ENCODE measurements around the gene LRRN4CL. TPM values are rescaled to one million over a fixed set of nuclear protein-coding genes. Genes with fewer than 3 reads are reported as not detected.

The LRRN4CL gene
- total RNA-seq, 2 experiments from 2014 or later, result 0.65 to 0.79 TPM

- intact Hi-C loops (cut with micrococcal nuclease; ENCODE audit: unreplicated experiment), result loop anchor here (2.0 kb wide), 1 partner anchor 46 kb away; the partner anchor contains the start of gene HNRNPUL2
- BruUV-seq (replicated peaks), result no TSS peak
Observed at GRCh38 chr11:62680825-62681240, 8.5 kb downstream of the LRRN4CL start.

GRCh38 chr11:62678770-62679696 lies 10.3 kb downstream of the LRRN4CL start, which contains the start of gene UBXN1:
Gene UBXN1 (minus strand): TSS chr11:62679073. CDS start chr11:62678923, 150 bp downstream.
- CTCF ChIA-PET (ENCODE audit: unreplicated experiment), result no interaction called here
- POLR2A ChIA-PET, result interaction anchor here (0.6 to 1.2 kb wide), 6 partner anchors 11 to 94 kb away, joined by 3 to 4 read pairs (median 3); no protein-coding TSS in a partner anchor
- H3K79me2 ChIP-seq (ENCODE audit: insufficient read depth, low read depth, low read length), result peaks cover 20% of the 10 kb centered on the region; the same call in 1 of the 2 replicates
- DNase-seq (ENCODE audit: low spot score), result peak; percentile 87
- H2AFZ ChIP-seq (ENCODE audit: low read length), result peak within 1 kb of the TSS; percentile 99
- H3K9me3 ChIP-seq (ENCODE audit: low read length), result no peaks in the 10 kb centered on the region
- peak within 1 kb of the TSS; percentile 96 for H3K4me2 ChIP-seq (ENCODE audit: low read length)
- BruUV-seq (replicated peaks), result TSS peak; percentile 88
- peaks cover 35% of the 10 kb centered on the region for H3K4me1 ChIP-seq (ENCODE audit: insufficient read depth, low read length, poor library complexity, severe bottlenecking)
- peaks cover 31% of the 10 kb centered on the region for H3K36me3 ChIP-seq (ENCODE audit: insufficient read depth, low read length)
- H3K4me3 ChIP-seq (ENCODE audit: low read depth, low read length, poor library complexity, severe bottlenecking), result peak within 1 kb of the TSS; percentile 93
- no peaks in the 10 kb centered on the region for H4K20me1 ChIP-seq (ENCODE audit: insufficient read depth, low read length)
- intact Hi-C loops (cut with micrococcal nuclease; ENCODE audit: unreplicated experiment), result loop anchor here (5.0 kb wide), 1 partner anchor 108 kb away; the partner anchor contains the start of gene TMEM179B
- TF ChIP-seq EZH2phosphoT487 (IDR thresholded peaks at IDR 0.05; ENCODE audit: borderline replicate concordance, low read depth, low read length) (no peak), CTCF (conservative IDR thresholded peaks at IDR 0.05; ENCODE audit: low read length) (no peak)
- no peaks in the 10 kb centered on the region for H3K9me2 ChIP-seq (ENCODE audit: insufficient read depth, low read length)
- H3K27ac ChIP-seq (ENCODE audit: low read depth, low read length, poor library complexity, severe bottlenecking), result peak within 1 kb of the TSS; percentile 57

More at GRCh38 chr11:62680825-62681240, 8.5 kb downstream of the LRRN4CL start:
- Histone ChIP-seq H2AFZ (ENCODE audit: low read length) (peak overlapping the region; percentile 75), H4K20me1 (ENCODE audit: insufficient read depth, low read length) (no peaks in the 10 kb centered on the region), H3K27ac (ENCODE audit: low read depth, low read length, poor library complexity, severe bottlenecking) (peak overlapping the region; percentile 39), H3K36me3 (ENCODE audit: insufficient read depth, low read length) (peaks cover 17% of the 10 kb centered on the region), H3K4me2 (ENCODE audit: low read length) (peak overlapping the region; percentile 35; the same call in 1 of the 2 replicates), H3K9me2 (ENCODE audit: insufficient read depth, low read length) (no peaks in the 10 kb centered on the region), H3K79me2 (ENCODE audit: insufficient read depth, low read depth, low read length) (peaks cover 14% of the 10 kb centered on the region; the same call in 1 of the 2 replicates), H3K4me3 (ENCODE audit: low read depth, low read length, poor library complexity, severe bottlenecking) (no peak overlapping the region), H3K9me3 (ENCODE audit: low read length) (no peaks in the 10 kb centered on the region), H3K4me1 (ENCODE audit: insufficient read depth, low read length, poor library complexity, severe bottlenecking) (peaks cover 35% of the 10 kb centered on the region)
- ChIA-PET CTCF (ENCODE audit: unreplicated experiment) (interaction anchor here (0.6 to 1.5 kb wide), 5 partner anchors 9 to 256 kb away, joined by 3 to 5 read pairs (median 3); partner anchors contain the start of genes C11orf98 and CSKMT), POLR2A (interaction anchor here (0.6 to 2.5 kb wide), 25 partner anchors 9 to 1003 kb away, joined by 3 to 13 read pairs (median 4); partner anchors contain the start of genes C11orf98, CSKMT, HNRNPUL2 and INTS5)
- TF ChIP-seq EZH2phosphoT487 (IDR thresholded peaks at IDR 0.05; ENCODE audit: borderline replicate concordance, low read depth, low read length) (no peak), CTCF (conservative IDR thresholded peaks at IDR 0.05; ENCODE audit: low read length) (peak; percentile 85)
- DNase-seq (ENCODE audit: low spot score), result peak; percentile 85

Measured in OCI-LY7 (cell line).